ENCODE measurements around the gene FBP1. TPM values are rescaled to one million over a fixed set of nuclear protein-coding genes. Genes with fewer than 3 reads are reported as not detected.

Gene FBP1
- total RNA-seq, 1 experiment from 2014 or later = 48.1 TPM

DNA sequence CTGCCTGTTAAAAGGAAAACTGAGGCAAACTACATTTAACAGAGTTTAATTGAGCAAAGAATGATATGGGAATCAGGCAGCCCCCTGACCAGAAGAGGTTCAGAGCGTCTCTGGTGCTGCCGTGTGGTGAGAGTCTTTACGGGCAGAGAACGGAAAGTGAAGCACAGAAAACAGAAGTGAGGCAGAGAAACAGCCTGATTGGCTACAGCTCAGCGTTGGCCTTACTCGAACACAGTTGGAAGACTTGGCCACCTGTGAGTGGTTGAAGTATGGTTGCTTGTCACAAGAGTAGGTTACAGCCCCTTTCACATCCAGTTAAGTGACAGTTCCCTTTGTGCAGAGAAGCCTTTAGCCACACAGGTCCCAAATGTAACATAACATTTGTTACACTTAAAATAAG lies 16.9 kb upstream of the FBP1 start:
- H4K20me1 ChIP-seq (ENCODE audit: low read length) = no peaks in the 10 kb centered on the region
- H3K4me1 ChIP-seq (ENCODE audit: insufficient read depth, low read length) = peaks cover 2% of the 10 kb centered on the region; the same call in 1 of the 2 replicates
- no peak for TF ChIP-seq EZH2phosphoT487 (IDR thresholded peaks at IDR 0.05; ENCODE audit: borderline replicate concordance, low read length)
- TF ChIP-seq, protein P1, sequence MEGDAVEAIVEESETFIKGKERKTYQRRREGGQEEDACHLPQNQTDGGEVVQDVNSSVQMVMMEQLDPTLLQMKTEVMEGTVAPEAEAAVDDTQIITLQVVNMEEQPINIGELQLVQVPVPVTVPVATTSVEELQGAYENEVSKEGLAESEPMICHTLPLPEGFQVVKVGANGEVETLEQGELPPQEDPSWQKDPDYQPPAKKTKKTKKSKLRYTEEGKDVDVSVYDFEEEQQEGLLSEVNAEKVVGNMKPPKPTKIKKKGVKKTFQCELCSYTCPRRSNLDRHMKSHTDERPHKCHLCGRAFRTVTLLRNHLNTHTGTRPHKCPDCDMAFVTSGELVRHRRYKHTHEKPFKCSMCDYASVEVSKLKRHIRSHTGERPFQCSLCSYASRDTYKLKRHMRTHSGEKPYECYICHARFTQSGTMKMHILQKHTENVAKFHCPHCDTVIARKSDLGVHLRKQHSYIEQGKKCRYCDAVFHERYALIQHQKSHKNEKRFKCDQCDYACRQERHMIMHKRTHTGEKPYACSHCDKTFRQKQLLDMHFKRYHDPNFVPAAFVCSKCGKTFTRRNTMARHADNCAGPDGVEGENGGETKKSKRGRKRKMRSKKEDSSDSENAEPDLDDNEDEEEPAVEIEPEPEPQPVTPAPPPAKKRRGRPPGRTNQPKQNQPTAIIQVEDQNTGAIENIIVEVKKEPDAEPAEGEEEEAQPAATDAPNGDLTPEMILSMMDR (conservative IDR thresholded peaks at IDR 0.05; ENCODE audit: low read depth, low read length) = no peak
- no peak for TF ChIP-seq EZH2 (IDR thresholded peaks at IDR 0.05; ENCODE audit: low read length, unreplicated experiment)
- BruUV-seq (replicated peaks) = no TSS peak
- H3K27ac ChIP-seq (ENCODE audit: low read length) = no peak overlapping the region
- intact Hi-C loops (cut with micrococcal nuclease) = no loop called here
- no peak overlapping the region for H3K4me3 ChIP-seq (ENCODE audit: low read length)
- no peaks in the 10 kb centered on the region for H3K27me3 ChIP-seq (ENCODE audit: low read length)
- H3F3A ChIP-seq (ENCODE audit: low read length, unreplicated experiment) = no peaks in the 10 kb centered on the region
- ChIA-PET POLR2A (ENCODE audit: unreplicated experiment) (no interaction called here), CTCF (no interaction called here)
- DNase-seq (no peak), ATAC-seq (no peak)
- no peak overlapping the region for H2AFZ ChIP-seq (ENCODE audit: low read length)
- no peaks in the 10 kb centered on the region for H3K9me2 ChIP-seq (replicated peaks; ENCODE audit: low read length)
- H3K36me3 ChIP-seq (ENCODE audit: low read depth, low read length) = no peaks in the 10 kb centered on the region
- no peak overlapping the region for H3K4me2 ChIP-seq (ENCODE audit: low read length)
- no peaks in the 10 kb centered on the region for H3K79me2 ChIP-seq (ENCODE audit: low read length)
- no peaks in the 10 kb centered on the region for H3K9me3 ChIP-seq (ENCODE audit: low read length)
- H3K9ac ChIP-seq (ENCODE audit: low read length) = no peak overlapping the region

DNA sequence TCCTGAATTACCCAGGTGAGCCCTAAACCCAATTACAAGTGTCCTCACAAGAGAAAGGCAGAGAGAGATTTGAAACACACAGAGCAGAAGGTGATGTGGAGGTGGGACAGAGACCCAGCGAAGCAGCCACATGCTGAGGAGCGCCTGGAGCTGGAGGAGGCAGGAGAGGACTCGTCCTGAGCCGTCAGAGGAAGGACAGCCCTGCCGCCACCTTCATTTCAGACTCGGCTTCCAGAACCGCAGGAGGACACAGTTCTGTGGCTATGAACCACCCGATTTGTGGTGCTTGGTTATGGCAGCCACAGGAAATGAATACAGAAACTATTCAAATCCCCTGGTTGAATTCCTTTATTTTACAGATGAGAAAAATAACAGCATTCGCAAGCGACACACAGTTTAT lies 16.4 kb upstream of the FBP1 start:
- Histone ChIP-seq H3F3A (ENCODE audit: low read length, unreplicated experiment) (no peaks in the 10 kb centered on the region), H3K27ac (ENCODE audit: low read length) (no peak overlapping the region), H3K9me3 (ENCODE audit: low read length) (no peaks in the 10 kb centered on the region), H3K9ac (ENCODE audit: low read length) (no peak overlapping the region), H3K4me1 (ENCODE audit: insufficient read depth, low read length) (peaks cover 6% of the 10 kb centered on the region; the same call in 1 of the 2 replicates), H3K27me3 (ENCODE audit: low read length) (no peaks in the 10 kb centered on the region), H3K9me2 (replicated peaks; ENCODE audit: low read length) (no peaks in the 10 kb centered on the region), H3K4me3 (ENCODE audit: low read length) (no peak overlapping the region), H3K36me3 (ENCODE audit: low read depth, low read length) (no peaks in the 10 kb centered on the region), H2AFZ (ENCODE audit: low read length) (no peak overlapping the region), H4K20me1 (ENCODE audit: low read length) (no peaks in the 10 kb centered on the region), H3K79me2 (ENCODE audit: low read length) (no peaks in the 10 kb centered on the region), H3K4me2 (ENCODE audit: low read length) (no peak overlapping the region)
- TF ChIP-seq EZH2phosphoT487 (IDR thresholded peaks at IDR 0.05; ENCODE audit: borderline replicate concordance, low read length) (no peak), EZH2 (IDR thresholded peaks at IDR 0.05; ENCODE audit: low read length, unreplicated experiment) (no peak)
- TF ChIP-seq, protein P1 (conservative IDR thresholded peaks at IDR 0.05; ENCODE audit: low read depth, low read length) = no peak
- no TSS peak for BruUV-seq (replicated peaks)
- DNase-seq (no peak), ATAC-seq (no peak)
- ChIA-PET POLR2A (ENCODE audit: unreplicated experiment) (no interaction called here), CTCF (no interaction called here)
- intact Hi-C loops (cut with micrococcal nuclease) = no loop called here

DNA sequence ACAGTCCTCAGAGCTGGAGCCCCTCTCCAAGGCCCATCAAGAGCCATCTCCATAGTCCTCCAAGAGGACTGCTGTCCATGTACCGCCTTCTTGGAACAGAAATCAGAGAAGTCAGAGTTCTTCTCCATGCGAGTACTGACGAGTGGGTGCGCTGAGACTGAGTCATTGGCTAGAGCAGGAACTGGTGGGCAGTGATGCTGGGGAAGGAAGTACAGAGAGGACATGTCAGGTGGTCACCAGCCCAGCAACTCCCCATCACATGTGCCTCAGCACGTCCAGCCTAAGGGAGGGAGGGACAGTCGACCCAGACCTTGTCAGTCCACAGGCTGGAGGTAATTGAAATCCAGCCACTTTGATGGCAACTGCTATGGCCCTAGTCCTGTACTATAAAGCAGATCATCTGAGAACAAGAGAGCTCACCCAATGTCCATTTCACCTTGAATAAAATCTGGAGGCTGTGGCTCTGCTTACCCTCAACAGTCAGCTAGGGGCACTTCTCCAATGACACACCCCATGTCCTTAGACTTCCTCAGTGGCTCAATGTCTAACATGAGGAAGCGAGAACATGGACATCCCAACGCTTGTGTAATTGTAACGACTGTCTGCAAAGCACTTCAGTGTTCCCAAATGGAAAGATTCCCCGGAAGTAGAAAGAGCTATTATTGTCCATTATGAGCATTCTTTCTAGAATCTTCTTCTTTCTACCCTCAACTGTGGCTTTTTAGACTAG lies 15.0 kb upstream of the FBP1 start:
- Histone ChIP-seq H3K27me3 (ENCODE audit: low read length) (no peaks in the 10 kb centered on the region), H3F3A (ENCODE audit: low read length, unreplicated experiment) (no peaks in the 10 kb centered on the region), H4K20me1 (ENCODE audit: low read length) (no peaks in the 10 kb centered on the region), H3K9me2 (replicated peaks; ENCODE audit: low read length) (no peaks in the 10 kb centered on the region), H2AFZ (ENCODE audit: low read length) (no peak overlapping the region), H3K4me1 (ENCODE audit: insufficient read depth, low read length) (peaks cover 16% of the 10 kb centered on the region), H3K4me3 (ENCODE audit: low read length) (no peak overlapping the region), H3K27ac (ENCODE audit: low read length) (no peak overlapping the region), H3K9ac (ENCODE audit: low read length) (no peak overlapping the region), H3K79me2 (ENCODE audit: low read length) (no peaks in the 10 kb centered on the region), H3K9me3 (ENCODE audit: low read length) (no peaks in the 10 kb centered on the region), H3K36me3 (ENCODE audit: low read depth, low read length) (no peaks in the 10 kb centered on the region), H3K4me2 (ENCODE audit: low read length) (no peak overlapping the region)
- DNase-seq (no peak), ATAC-seq (no peak)
- TF ChIP-seq EZH2phosphoT487 (IDR thresholded peaks at IDR 0.05; ENCODE audit: borderline replicate concordance, low read length) (no peak), EZH2 (IDR thresholded peaks at IDR 0.05; ENCODE audit: low read length, unreplicated experiment) (no peak)
- TF ChIP-seq, protein P1 (conservative IDR thresholded peaks at IDR 0.05; ENCODE audit: low read depth, low read length) = no peak
- CTCF ChIA-PET = no interaction called here
- intact Hi-C loops (cut with micrococcal nuclease) = no loop called here
- POLR2A ChIA-PET (ENCODE audit: unreplicated experiment) = no interaction called here
- BruUV-seq (replicated peaks) = no TSS peak
